Cardiac muscle cell (in vitro differentiated cells and primary cell): ENCODE measurements around the gene ZIC2. TPM values are rescaled to one million over a fixed set of nuclear protein-coding genes. Genes with fewer than 3 reads are reported as not detected.

Experiments
- DNase-seq, 2 donors: peaks; one replicate each; pipeline versions ENCODE4 v3.0.0 to v3.0.0-alpha.2; 2010 to 2017; ENCODE audit warnings: low read depth in 1 of 2, low spot score in 1 of 2
- H3K27ac ChIP-seq: fragments of 200-600 bp; sonication (generic); 2 replicates; pipeline ENCODE4 v1.5.1; 2016
- H3K27me3 ChIP-seq: fragments of 200-600 bp; sonication (generic); 2 replicates; pipeline ENCODE4 v1.6.0; 2016; ENCODE audit warnings: control low read depth
- H3K36me3 ChIP-seq: fragments of 200-600 bp; sonication (generic); 2 replicates; pipeline ENCODE4 v1.5.1; 2016; ENCODE audit warnings: control low read depth
- H3K4me1 ChIP-seq: fragments of 200-600 bp; sonication (generic); 2 replicates; pipeline ENCODE4 v1.8.1; 2017; ENCODE audit warnings: low read depth, mild to moderate bottlenecking, mixed run types
- H3K4me3 ChIP-seq: fragments of 200-600 bp; sonication (generic); 2 replicates; pipeline ENCODE4 v1.5.1; 2016; ENCODE audit warnings: mild to moderate bottlenecking
- H3K9me3 ChIP-seq: fragments of 200-600 bp; sonication (generic); 2 replicates; pipeline ENCODE4 v1.5.1; 2017; ENCODE audit warnings: low read depth, mild to moderate bottlenecking, control low read depth
- polyA plus RNA-seq: library from polyadenylated mRNA; unstranded; fragments of >200 nt; fragmentation: Nextera tagmentation; extraction: Ambion mirVana; gene quantifications from 2 replicates; pipeline ENCODE4 v1.2.1, GENCODE V29; 2016
- total RNA-seq: library from RNA; depleted of rRNA; stranded (reverse); fragments of >200 nt; gene quantifications from 2 replicates; pipeline ENCODE4 v1.2.3, GENCODE V29; 2016
- TF ChIP-seq, protein P1 (sequence below): IDR thresholded peaks from 2 replicates; pipeline ENCODE4 v1.5.1; 2012; ENCODE audit warnings: low read depth, mild to moderate bottlenecking, low read length

The ZIC2 gene
- total and polyA plus RNA-seq, 2 experiments from 2014 or later: 0.06 to 0.21 TPM

DNA sequence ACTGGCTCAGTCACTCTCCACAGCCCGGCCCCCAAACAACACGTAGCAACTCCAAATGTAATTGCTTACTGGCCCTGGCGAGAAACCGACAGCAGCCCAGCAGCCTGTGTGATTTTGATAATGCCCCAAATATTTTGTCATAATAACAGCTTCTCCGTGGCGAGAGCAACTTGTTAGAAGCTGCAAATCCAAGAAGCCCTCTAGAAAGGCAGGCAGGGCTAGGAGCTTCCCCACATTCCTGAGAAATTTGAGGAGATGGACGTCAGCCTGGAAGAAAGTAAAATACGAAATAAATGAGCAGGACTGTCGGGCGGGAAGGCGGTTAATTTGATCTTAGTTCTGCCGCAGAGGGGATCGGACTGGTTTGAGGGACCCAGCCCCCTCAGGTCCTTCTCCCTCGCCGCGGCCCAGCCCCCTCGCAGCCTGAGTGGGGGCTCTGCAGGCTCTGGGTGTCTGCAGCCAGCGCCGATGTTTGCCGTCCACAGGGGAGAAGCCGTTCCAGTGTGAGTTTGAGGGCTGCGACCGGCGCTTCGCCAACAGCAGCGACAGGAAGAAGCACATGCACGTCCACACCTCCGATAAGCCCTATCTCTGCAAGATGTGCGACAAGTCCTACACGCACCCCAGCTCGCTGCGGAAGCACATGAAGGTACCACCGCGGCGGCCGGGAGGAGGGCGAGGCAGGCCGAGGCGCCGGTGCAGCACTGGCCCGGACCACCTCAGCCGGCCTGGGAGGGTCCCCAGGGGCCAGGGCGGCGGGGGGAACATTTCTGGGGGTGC, 3.1 kb downstream of the ZIC2 start:
- Histone ChIP-seq H3K4me3 (no peak overlapping the region), H3K27me3 (peaks cover 96% of the 10 kb centered on the region), H3K27ac (no peak overlapping the region), H3K9me3 (no peaks in the 10 kb centered on the region), H3K4me1 (no peaks in the 10 kb centered on the region), H3K36me3 (no peaks in the 10 kb centered on the region)
- DNase-seq: no peak
- TF ChIP-seq, protein P1, sequence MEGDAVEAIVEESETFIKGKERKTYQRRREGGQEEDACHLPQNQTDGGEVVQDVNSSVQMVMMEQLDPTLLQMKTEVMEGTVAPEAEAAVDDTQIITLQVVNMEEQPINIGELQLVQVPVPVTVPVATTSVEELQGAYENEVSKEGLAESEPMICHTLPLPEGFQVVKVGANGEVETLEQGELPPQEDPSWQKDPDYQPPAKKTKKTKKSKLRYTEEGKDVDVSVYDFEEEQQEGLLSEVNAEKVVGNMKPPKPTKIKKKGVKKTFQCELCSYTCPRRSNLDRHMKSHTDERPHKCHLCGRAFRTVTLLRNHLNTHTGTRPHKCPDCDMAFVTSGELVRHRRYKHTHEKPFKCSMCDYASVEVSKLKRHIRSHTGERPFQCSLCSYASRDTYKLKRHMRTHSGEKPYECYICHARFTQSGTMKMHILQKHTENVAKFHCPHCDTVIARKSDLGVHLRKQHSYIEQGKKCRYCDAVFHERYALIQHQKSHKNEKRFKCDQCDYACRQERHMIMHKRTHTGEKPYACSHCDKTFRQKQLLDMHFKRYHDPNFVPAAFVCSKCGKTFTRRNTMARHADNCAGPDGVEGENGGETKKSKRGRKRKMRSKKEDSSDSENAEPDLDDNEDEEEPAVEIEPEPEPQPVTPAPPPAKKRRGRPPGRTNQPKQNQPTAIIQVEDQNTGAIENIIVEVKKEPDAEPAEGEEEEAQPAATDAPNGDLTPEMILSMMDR: no peak

GRCh38 chr13:99985241-99985874, 3.8 kb downstream of the ZIC2 start:
- peak in 1 of 2 donors; percentile 60 for DNase-seq
- H3K27me3 ChIP-seq: peaks cover 96% of the 10 kb centered on the region
- no peaks in the 10 kb centered on the region for H3K9me3 ChIP-seq
- no peaks in the 10 kb centered on the region for H3K36me3 ChIP-seq
- TF ChIP-seq, protein P1: no peak
- no peak overlapping the region for H3K27ac ChIP-seq
- no peak overlapping the region for H3K4me3 ChIP-seq
- no peaks in the 10 kb centered on the region for H3K4me1 ChIP-seq

- no peak overlapping the region for H3K4me3 ChIP-seq
- no peaks in the 10 kb centered on the region for H3K9me3 ChIP-seq
- H3K27me3 ChIP-seq: peaks cover 99% of the 10 kb centered on the region
- DNase-seq: peak in 1 of 2 donors; percentile 0
- TF ChIP-seq, protein P1: no peak
- H3K27ac ChIP-seq: no peak overlapping the region
- H3K4me1 ChIP-seq: no peaks in the 10 kb centered on the region
- no peaks in the 10 kb centered on the region for H3K36me3 ChIP-seq
Observed at GRCh38 chr13:99985886-99986527, 4.4 kb downstream of the ZIC2 start.

GRCh38 chr13:99986741-99987140, 5.2 kb downstream of the ZIC2 start:
- no peak overlapping the region for H3K27ac ChIP-seq
- H3K4me1 ChIP-seq: no peaks in the 10 kb centered on the region
- no peak for DNase-seq
- H3K27me3 ChIP-seq: peaks cover 99% of the 10 kb centered on the region
- no peaks in the 10 kb centered on the region for H3K36me3 ChIP-seq
- TF ChIP-seq, protein P1: no peak
- no peaks in the 10 kb centered on the region for H3K9me3 ChIP-seq
- no peak overlapping the region for H3K4me3 ChIP-seq

DNA sequence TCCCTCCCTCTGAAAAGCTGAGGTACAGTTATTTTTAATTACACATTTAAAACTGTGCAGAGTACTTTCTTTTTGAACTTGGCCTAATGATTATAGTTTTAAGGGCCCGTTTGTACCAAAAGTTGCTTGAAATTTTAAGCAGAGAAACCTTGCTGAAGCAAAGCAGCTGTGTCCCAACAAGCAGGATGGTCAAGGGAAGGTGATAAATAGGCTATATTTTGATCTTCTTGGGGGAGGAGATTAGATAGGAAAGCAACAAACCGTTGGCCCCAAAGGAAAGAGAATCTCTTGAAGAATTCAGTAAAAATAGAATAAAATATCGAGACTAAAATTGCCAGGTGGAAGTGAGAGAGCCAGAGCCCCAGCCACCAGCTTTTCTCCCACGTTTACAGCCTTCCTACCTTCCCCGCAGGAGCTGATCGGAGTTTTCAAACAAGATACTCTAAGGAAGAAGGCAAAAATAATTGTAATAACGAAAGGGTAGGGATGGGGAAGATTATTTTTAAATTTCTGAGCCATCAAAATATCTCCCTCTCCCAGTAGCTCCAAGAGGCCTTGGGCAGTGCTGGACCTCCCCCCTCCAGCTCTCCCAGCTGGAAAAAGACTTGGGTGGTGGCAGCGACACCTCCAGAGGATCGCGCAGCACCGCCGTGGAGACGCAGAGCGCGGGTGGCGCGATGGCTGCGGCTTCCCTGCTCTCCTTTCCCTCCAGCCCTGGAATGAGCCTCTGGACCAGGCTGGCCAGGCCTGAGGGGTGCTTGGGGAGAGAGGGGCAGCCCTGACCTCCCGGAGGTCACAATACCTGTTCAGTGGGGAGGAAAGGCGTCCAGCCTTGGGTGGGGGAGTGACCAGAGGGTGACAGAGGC, 5.8 kb downstream of the ZIC2 start:
- Histone ChIP-seq H3K4me3 (no peak overlapping the region), H3K4me1 (no peaks in the 10 kb centered on the region), H3K27me3 (peaks cover 99% of the 10 kb centered on the region), H3K9me3 (no peaks in the 10 kb centered on the region), H3K36me3 (no peaks in the 10 kb centered on the region), H3K27ac (no peak overlapping the region)
- peak in 1 of 2 donors; percentile 27 for DNase-seq
- TF ChIP-seq, protein P1: no peak
